Skeletal muscle satellite cell (primary cell): ENCODE results near the gene MSANTD1. TPM values are rescaled to one million over a fixed set of nuclear protein-coding genes. Genes with fewer than 3 reads are reported as not detected.

Experiments
- H3K27me3 ChIP-seq: 2 replicates; pipeline ENCODE4 v1.7.0; 2013; ENCODE audit warnings: low read length; ENCODE audit not compliant: control insufficient read depth, insufficient read depth
- H3K36me3 ChIP-seq: 2 replicates; pipeline ENCODE4 v1.7.0; 2013; ENCODE audit warnings: mild to moderate bottlenecking, control low read depth, low read length; ENCODE audit not compliant: insufficient read depth
- H3K4me1 ChIP-seq: 2 replicates; pipeline ENCODE4 v1.7.0; 2013; ENCODE audit warnings: low read length; ENCODE audit not compliant: control insufficient read depth, insufficient read depth
- H3K4me2 ChIP-seq: 2 replicates; pipeline ENCODE4 v1.7.0; 2013; ENCODE audit warnings: mild to moderate bottlenecking, low read length
- H3K4me3 ChIP-seq: 2 replicates; pipeline ENCODE4 v1.7.0; 2013; ENCODE audit warnings: low read length
- H3K9ac ChIP-seq: 2 replicates; pipeline ENCODE4 v1.7.0; 2013; ENCODE audit warnings: mild to moderate bottlenecking, low read depth, low read length, moderate library complexity
- H3K9me3 ChIP-seq: replicated peaks from 2 replicates; pipeline ENCODE4 v1.7.0; 2013; ENCODE audit warnings: mild to moderate bottlenecking, control low read depth, low read length
- total RNA-seq: library from RNA; depleted of rRNA; stranded (reverse); fragments of >200 nt; gene quantifications from 2 replicates; pipeline ENCODE4 v1.2.3, GENCODE V29; 2012; rRNA removed

MSANTD1 gene
- total RNA-seq: 0.22 and 0.25 TPM in 2 replicates

DNA sequence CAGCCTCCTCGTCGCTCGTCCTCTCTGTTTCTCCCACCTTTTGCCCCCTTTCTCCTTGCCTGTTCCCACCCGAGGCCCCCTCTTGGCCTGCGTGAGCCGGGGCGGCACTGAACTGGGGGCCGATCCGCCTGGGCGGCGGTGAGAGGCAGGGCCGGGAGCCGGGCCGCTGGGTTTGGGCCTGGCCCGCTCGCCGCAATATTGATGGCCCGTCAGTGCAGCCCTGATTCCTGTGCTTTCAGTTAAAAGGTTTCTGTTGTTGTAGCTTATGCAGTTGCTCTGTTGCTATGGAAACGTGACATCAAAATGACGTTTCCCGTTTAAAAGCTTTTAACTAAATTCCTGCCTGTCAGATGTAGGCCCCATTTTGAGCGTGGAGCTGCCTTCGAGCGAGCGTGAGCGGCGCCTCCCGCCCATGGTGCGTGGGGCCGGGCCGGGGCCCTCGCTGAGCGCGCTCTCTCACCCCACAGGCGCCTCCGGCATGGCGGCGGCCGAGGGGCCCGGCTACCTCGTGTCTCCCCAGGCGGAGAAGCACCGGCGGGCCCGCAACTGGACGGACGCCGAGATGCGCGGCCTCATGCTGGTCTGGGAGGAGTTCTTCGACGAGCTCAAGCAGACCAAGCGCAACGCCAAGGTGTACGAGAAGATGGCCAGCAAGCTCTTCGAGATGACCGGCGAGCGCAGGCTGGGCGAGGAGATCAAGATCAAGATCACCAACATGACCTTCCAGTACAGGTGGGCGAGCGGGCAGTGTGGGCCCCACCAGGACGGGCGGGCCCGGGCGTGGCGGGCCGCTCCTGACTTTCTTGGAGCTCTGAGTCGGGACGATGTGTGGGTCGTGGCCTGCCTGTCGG lies at the start of gene MSANTD1:
Gene MSANTD1, plus strand, starts transcription at position 349 of the 851 bp plus-strand sequence. Its CDS starts 64 bp downstream, at position 413.
- H3K4me2 ChIP-seq: no peak within 1 kb of the TSS
- no peak within 1 kb of the TSS for H3K9ac ChIP-seq
- no peaks in the 10 kb centered on the region for H3K27me3 ChIP-seq
- no peaks in the 10 kb centered on the region for H3K4me1 ChIP-seq
- no peaks in the 10 kb centered on the region for H3K36me3 ChIP-seq
- no peaks in the 10 kb centered on the region for H3K9me3 ChIP-seq
- no peak within 1 kb of the TSS for H3K4me3 ChIP-seq

- Histone ChIP-seq H3K9me3 (no peaks in the 10 kb centered on the region), H3K4me2 (no peak overlapping the region), H3K4me1 (peaks cover 24% of the 10 kb centered on the region), H3K36me3 (peaks cover 26% of the 10 kb centered on the region), H3K4me3 (no peak overlapping the region), H3K9ac (no peak overlapping the region), H3K27me3 (no peaks in the 10 kb centered on the region)
Observed at GRCh38 chr4:3199653-3200422, 49.1 kb upstream of the MSANTD1 start.

DNA sequence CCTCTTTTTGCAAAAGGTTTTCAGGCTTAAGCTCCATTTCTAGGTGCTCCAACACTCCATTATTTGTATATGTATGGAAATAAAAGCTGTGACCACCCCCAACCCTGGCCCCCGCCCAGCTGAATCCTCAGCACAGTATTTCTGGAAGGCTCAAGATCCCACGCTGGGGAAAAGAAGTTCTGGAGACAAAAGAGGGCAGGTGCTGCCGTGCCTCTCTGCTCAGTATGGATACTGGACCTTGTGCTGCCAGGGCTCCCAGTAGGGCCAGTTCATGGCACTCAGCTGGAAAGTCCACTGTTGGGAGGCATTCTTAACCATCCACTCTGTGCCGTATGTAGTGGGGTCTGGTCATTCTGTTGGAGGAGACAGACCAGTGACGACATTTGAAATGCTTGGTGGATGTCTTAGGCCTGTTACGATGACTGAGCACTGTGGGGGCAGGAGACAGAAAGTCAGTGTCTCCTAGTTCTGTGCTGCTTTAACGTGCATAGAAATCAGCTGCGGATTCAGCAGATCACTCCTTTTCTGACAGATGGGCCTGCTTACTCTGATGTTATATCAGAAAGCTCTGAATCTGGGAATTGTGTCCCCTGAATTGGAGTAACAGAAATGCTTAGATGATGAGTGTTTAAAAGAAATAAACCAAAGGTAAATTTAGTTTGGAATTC lies 48.4 kb upstream of the MSANTD1 start:
- Histone ChIP-seq H3K4me1 (peaks cover 24% of the 10 kb centered on the region), H3K4me2 (no peak overlapping the region), H3K36me3 (peaks cover 23% of the 10 kb centered on the region), H3K4me3 (no peak overlapping the region), H3K9me3 (no peaks in the 10 kb centered on the region), H3K9ac (no peak overlapping the region), H3K27me3 (no peaks in the 10 kb centered on the region)

GRCh38 chr4:3201718-3202702 lies 46.9 kb upstream of the MSANTD1 start:
- Histone ChIP-seq H3K4me2 (peak overlapping the region; percentile 51), H3K36me3 (peaks cover 25% of the 10 kb centered on the region), H3K4me3 (no peak overlapping the region), H3K4me1 (peaks cover 24% of the 10 kb centered on the region), H3K9ac (no peak overlapping the region), H3K9me3 (no peaks in the 10 kb centered on the region), H3K27me3 (no peaks in the 10 kb centered on the region)

- Histone ChIP-seq H3K4me1 (peaks cover 27% of the 10 kb centered on the region), H3K27me3 (no peaks in the 10 kb centered on the region), H3K4me3 (no peak overlapping the region), H3K4me2 (no peak overlapping the region), H3K36me3 (peaks cover 24% of the 10 kb centered on the region), H3K9ac (no peak overlapping the region), H3K9me3 (no peaks in the 10 kb centered on the region)
Observed at GRCh38 chr4:3202836-3203820, 45.8 kb upstream of the MSANTD1 start.

DNA sequence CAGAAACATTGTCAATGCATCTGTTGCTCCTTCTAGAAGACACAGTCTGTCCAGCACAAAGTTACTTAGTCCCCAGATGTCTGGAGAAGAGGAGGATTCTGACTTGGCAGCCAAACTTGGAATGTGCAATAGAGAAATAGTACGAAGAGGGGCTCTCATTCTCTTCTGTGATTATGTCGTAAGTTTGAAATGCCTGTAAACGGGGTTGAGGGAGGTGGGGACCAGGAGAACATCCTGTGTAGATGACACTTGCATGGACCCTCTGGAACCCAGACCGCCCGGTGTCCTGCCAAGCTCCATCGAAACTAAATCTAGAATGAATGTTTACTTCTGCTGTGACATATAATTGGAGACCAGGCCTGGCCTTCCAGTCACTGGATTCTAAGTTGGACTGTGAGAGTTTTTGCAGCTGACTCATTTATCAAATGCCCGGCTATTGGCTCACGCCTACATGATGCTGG lies 45.0 kb upstream of the MSANTD1 start:
- Histone ChIP-seq H3K9ac (no peak overlapping the region), H3K9me3 (no peaks in the 10 kb centered on the region), H3K4me1 (peaks cover 27% of the 10 kb centered on the region), H3K36me3 (peaks cover 25% of the 10 kb centered on the region), H3K4me2 (no peak overlapping the region), H3K27me3 (no peaks in the 10 kb centered on the region), H3K4me3 (no peak overlapping the region)

DNA sequence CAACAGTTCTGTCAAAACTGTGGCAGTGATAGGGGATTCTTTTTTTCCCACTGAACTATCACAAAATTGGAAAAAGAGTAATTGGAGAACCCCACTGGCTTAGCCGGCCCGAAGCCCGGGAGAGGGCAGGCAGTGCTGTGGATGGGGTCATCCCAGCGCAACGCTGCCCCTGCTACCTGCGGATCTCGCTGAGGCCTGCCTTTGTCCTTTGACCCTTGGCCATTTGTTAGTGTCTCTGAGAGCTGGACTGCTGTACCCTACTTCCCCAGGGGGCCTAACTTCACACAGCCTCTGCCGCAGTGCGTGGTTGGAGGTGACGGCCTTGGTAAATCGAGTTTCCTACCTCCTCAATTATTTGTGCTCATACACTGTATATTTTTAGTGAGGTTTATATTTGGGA lies 43.0 kb upstream of the MSANTD1 start:
- H3K4me1 ChIP-seq: peaks cover 24% of the 10 kb centered on the region
- H3K4me2 ChIP-seq: no peak overlapping the region
- no peak overlapping the region for H3K9ac ChIP-seq
- H3K9me3 ChIP-seq: no peaks in the 10 kb centered on the region
- H3K36me3 ChIP-seq: peaks cover 35% of the 10 kb centered on the region
- no peak overlapping the region for H3K4me3 ChIP-seq
- H3K27me3 ChIP-seq: no peaks in the 10 kb centered on the region

DNA sequence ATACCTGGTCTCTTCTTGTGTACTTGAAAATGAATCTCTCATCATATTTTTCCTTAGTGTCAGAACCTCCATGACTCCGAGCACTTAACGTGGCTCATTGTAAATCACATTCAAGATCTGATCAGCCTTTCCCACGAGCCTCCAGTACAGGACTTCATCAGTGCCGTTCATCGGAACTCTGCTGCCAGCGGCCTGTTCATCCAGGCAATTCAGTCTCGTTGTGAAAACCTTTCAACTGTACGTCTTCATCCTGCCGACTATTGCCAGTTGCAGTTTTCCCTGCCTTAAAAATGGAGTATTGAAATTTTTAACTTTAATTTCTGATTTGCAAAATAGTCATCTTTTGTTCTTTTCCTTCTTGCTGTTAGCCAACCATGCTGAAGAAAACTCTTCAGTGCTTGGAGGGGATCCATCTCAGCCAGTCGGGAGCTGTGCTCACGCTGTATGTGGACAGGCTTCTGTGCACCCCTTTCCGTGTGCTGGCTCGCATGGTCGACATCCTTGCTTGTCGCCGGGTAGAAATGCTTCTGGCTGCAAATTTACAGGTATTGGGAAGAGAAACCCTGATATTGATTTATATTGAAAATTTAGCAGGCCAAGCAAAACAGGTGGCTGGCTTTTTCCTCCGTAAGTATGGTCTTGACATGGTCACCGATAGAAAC lies 42.4 kb upstream of the MSANTD1 start:
- no peaks in the 10 kb centered on the region for H3K27me3 ChIP-seq
- H3K36me3 ChIP-seq: peaks cover 38% of the 10 kb centered on the region
- H3K4me3 ChIP-seq: no peak overlapping the region
- H3K9ac ChIP-seq: no peak overlapping the region
- H3K4me2 ChIP-seq: no peak overlapping the region
- H3K9me3 ChIP-seq: no peaks in the 10 kb centered on the region
- peaks cover 22% of the 10 kb centered on the region for H3K4me1 ChIP-seq

- Histone ChIP-seq H3K36me3 (peaks cover 47% of the 10 kb centered on the region), H3K27me3 (no peaks in the 10 kb centered on the region), H3K9me3 (no peaks in the 10 kb centered on the region), H3K4me3 (no peak overlapping the region), H3K9ac (no peak overlapping the region), H3K4me1 (peaks cover 12% of the 10 kb centered on the region), H3K4me2 (no peak overlapping the region)
Observed at GRCh38 chr4:3207531-3208037, 41.4 kb upstream of the MSANTD1 start.
